Fibroblast of peridontal ligament (primary cell): ENCODE results near the gene GAL3ST3.
"Not testable (repeated sequence)": the region's sequence is repeated elsewhere in the genome, so short reads cannot be mapped to it uniquely, and the experiment has no call there.

Experiments
- DNase-seq: peaks from one replicate; pipeline ENCODE4 v3.0.0-alpha.2; 2010; ENCODE audit errors: extremely low read depth

Gene GAL3ST3, protein sequence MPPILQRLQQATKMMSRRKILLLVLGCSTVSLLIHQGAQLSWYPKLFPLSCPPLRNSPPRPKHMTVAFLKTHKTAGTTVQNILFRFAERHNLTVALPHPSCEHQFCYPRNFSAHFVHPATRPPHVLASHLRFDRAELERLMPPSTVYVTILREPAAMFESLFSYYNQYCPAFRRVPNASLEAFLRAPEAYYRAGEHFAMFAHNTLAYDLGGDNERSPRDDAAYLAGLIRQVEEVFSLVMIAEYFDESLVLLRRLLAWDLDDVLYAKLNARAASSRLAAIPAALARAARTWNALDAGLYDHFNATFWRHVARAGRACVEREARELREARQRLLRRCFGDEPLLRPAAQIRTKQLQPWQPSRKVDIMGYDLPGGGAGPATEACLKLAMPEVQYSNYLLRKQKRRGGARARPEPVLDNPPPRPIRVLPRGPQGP

DNA sequence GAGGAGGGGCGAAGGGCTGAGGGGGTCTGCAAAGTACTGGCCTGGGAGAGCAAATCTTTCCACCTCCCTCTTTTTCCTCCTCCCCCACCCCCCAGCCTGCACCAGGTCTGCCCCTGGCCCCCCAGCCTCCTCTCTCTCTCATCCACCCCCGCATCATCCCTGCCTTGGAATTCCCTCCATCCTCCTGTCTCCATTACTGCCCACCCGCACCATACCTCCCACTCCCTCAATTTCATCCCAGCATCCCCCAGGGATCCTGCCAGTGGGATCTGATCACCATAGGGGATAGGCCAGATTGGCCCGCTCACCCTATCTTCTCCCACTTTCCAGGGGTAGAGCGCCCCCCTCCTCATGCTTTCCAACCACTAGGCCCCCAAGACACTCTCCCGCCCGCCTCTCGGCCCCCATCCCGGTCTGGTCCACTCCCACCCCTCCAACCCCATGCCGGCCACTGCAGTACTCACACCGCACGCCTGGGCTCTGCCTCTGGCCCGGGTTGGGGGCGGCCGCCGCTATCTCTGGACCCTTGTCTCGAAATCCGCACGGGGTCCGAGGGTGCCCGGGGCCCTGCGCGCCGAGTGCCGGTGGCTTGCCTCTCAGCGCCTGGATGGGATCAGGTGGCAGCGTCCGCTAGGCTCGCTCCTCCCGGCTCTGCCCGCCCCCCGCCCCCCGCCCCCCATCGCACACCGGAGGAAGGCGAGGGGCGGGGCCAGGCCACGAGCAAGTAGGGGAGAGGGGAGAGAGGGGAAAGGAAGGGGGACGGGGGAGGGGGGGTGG, at the start of gene GAL3ST3:
GAL3ST3 (minus strand) TSS at position 615 of the 777 bp plus-strand sequence. CDS start 3,746 bp downstream, outside the sequence.
- DNase-seq = no peak

DNA sequence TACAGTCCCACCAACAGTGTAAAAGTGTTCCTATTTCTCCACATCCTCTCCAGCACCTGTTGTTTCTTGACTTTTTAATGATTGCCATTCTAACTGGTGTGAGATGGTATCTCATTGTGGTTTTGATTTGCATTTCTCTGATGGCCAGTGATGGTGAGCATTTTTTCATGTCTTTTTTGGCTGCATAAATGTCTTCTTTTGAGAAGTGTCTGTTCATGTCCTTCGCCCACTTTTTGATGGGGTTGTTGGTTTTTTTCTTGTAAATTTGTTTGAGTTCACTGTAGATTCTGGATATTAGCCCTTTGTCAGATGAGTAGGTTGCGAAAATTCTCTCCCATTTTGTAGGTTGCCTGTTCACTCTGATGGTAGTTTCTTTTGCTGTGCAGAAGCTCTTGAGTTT, 43.2 kb upstream of the GAL3ST3 start:
- not testable (repeated sequence) for DNase-seq

DNA sequence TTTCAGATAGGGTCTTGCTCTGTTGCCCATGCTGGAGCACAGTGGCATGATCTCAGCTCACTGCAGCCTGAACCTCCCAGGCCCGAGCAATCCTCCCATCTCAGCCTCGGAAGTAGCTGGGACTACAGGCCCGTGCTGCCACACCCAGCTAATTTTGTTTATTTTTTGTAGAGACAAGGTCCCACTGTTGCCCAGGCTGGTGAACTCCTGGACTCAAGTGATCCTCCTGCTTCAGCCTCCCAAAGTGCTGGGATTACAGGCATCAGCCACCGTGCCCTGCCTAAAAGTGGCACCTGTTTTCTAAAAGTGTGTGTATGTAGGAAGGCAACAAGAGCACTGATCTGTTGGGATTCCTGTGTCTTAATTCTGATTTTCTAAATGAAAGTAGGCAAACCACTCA, 41.3 kb upstream of the GAL3ST3 start:
- no peak for DNase-seq

DNA sequence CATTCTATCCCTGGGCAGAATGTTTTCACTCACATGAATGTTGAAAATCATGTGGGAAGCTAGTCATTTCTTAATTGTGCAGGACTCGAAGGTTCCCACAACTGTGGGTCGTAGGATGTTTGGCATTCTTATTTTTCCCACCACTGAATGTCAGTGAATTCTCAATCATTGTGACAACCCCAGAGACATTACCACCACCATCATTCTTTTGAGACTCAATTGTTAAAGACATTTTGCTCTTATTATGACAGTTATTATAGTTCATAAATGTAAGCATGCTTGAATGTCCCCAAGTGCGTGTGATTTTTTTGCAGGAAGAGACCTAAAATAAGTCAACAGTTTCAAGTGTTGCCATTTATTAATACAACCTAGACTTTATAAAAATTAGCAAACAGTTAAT, 40.1 kb upstream of the GAL3ST3 start:
- no peak for DNase-seq

DNA sequence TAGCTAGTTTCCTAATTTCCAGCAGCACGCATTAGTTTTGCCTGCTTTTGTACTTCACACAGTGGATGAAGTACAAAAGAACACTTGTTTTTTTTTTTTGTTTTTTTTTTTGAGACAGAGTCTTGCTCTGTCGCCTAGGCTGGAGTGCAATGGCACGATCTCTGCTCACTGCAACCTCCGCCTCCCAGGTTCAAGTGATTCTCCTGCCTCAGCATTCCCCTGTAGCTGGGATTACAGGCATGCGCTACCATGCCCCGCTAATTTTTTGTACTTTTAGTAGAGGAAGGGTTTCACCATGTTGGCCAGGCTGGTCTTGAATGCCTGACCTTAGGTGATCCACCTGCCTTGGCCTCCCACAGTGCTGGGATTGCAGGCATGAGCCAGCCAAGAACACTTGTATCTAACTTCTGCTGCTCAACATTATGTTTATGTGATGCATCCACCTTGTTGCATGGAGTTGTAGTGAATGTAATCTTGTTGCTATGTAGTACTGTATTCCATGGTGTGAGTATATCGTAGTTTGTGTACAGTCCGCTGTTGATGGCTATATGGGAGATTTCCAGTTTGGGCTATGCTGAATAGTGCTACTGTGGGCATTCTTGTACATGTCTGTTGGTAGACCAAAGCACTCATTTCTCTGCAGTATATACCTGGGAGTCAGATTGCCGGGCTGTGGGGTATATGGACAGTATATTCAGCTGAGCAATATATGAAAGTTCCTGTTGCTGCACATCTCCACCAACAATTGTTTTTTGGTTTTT, 38.4 kb upstream of the GAL3ST3 start:
- no peak for DNase-seq

DNA sequence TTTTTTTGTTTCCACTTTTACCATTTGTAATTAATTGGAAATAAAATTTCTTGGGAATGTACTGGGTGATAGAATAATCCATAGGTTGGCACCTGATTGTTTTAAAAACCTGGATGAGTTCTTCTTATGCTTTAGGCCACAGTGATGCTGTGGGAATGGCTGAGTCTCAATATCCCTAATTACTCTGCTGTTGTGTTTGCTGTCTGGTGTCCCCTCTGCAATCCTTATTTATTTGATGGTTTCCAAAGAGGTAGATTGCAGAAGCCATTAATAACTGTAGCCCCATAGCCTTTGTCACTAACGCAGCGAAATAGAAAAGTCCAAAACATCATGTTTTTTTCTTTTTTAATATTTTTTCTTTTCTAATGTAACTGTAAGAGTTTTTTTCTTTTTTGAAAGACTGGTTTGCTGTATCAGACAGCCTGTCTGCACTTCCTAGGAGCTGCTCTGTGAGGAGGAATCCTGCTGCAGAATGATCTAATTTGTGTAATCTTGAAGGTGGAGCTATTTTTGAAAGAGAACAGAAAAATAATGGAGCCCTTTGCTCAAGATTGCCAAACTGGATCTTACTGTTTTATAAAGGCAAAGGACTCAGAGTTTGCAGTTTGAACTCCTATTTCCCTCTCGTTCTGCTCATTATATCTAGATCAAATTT, 36.0 kb upstream of the GAL3ST3 start:
- DNase-seq = peak; percentile 13

DNA sequence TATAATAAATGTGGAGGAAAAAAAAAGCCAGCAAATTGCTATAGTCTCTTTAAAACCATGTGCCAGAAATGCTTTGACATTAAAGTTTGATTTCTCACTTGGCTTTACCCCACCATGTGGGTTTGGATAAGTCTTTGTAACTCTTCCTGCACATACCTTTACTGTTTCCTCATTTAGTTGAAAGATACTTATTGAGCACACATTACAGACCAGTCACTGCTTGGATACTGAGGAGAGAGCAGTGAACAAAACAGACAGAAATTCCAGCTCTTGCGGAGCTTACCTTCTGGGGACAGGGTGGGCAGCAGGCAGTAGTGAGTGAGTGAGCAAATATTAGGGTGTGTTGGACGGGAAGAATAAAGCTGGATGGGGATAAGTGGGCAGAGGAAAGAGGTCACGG, 34.8 kb upstream of the GAL3ST3 start:
- DNase-seq = no peak

DNA sequence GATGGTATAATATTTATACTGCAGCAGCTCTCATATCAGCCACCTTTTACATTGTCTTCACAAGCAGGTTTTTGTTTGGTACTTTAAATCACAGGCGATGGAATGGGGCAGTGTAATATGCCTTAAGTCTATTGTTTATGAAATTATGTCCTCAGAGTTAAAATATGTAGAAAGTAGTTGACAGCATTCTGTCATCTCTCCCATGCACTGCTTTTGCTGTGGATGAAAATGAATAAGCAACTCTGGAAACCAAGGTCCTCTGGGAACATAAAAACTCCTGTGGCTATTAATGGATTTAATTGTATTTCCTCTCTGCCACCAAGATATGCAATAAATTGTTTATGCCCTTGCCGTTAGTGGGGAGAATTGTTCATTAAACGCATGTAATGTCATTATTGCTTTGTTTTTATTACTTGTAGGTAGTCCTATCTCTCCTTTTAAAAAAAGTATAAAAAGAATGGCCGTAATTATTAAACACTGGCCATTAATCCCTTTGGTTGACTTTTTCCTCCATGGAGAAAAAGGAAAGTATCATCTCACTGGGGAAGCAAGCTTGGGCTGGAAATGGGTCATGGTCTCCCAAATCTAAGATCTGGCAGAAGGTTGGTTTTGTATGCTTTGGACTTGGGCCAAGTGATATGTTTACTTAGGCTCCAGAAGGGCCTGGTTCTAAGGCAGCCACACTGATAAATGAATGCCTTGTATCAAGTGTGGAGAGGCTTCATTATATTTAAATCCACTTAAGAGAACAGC, 34.2 kb upstream of the GAL3ST3 start:
- peak; percentile 21 for DNase-seq

DNA sequence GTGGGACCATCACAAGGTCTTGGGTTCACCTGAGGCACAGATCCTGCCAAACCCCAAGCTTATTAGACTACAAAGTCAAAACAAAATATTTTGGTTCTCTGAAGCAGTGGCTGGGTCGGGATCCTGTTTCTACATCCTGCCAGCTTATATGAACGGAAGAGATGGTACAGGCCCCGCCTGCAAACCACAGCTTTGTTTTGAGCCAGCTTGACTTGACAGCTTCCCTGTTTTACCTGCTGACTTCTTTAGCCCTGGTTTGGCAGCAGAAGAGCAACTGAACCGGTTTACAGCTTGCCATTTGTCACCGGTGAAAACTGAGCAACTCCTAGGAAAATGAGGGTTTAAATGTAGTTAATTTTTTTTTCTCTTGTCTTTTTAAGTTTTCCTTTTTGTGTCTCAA, 32.5 kb upstream of the GAL3ST3 start:
- no peak for DNase-seq

DNA sequence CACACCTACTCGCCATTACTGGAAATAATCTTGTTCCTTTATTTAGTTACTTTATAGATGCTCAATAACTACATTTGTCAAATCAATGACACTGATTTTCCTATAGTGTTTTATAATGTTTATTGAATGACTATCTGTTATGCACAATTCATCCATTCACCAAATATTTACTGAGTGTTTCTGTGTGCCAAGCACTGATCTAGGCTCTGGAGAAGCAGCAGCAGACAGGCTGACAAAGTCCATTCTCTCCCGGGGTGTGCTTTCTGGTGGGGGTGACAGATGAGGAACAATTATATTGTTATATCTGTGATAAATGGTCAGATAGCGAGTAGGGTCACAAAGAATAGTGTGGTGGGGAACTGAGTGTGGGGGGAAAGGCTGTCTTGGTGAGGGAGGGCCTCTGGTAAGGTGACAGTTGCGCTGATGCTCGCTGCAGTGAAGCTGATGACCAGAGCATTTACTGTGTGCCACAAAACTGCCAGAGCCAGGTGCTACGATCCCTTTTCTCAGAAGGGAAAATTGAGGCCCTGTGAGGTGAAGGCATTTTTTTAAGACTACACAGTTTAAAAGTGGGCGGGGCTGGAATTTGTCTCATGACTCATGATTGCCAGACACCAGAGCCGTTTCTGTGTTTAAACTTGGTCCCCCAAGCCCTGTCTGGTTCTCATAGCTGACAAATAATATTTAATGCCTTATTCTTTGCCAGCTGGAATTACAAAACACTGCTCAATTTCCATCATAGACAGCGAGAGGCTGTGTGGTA, 31.3 kb upstream of the GAL3ST3 start:
- DNase-seq = peak; percentile 83

DNA sequence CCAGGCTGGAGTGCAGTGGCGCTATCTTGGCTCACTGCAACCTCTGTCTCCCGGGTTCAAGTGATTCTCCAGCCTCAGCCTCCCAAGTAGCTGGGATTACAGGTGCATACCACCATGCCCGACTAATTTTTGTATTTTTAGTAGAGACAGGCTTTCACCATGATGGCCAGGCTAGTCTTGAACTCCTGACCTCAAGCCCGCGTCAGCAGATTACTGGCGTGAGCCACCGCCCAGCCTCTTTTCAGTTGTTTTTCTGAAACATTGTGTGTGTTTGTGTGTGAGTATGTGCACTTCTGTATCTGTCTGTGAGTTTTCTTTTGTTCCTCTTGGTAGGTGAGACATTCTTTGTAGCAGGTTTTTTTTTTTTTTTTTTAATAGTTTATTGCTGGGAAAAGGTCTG, 30.0 kb upstream of the GAL3ST3 start:
- DNase-seq = not testable (repeated sequence)

DNA sequence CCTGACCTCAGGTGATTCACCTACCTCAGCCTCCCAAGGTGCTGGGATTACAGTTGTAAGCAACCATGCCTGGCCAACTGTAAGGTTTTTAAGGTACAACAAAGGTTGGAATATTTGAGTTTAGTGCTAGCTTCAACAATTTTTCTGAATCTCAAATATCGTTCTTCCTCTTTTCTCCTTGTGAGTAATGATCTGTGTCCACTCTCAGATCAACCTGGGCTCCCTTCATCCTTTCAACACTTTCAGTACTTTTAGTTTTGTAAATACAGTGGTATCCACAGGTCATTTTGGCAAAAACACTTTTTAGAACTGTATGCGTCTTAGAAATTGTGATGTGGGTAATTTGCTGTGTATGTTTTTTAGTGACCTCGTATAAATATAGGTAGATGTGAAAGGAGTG, 29.0 kb upstream of the GAL3ST3 start:
- DNase-seq = no peak

DNA sequence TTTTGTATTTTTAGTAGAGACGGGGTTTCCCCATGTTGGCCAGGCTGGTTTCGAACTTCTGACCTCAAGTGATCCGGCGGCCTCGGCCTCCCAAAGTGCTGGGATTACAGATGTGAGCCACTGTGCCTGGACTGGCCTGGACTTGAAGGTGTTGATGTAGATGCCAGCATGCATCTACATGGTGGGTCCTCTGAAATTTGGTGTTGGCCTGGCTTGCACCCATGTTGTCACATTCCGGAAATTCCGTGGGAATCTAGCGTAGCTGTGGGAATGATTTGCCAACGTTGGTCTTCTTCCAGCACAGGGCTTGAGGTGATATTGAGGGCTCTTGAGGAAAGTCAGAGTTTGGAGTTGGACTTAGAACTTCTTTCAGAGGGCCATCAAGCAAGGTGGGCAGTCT, 27.6 kb upstream of the GAL3ST3 start:
- no peak for DNase-seq

DNA sequence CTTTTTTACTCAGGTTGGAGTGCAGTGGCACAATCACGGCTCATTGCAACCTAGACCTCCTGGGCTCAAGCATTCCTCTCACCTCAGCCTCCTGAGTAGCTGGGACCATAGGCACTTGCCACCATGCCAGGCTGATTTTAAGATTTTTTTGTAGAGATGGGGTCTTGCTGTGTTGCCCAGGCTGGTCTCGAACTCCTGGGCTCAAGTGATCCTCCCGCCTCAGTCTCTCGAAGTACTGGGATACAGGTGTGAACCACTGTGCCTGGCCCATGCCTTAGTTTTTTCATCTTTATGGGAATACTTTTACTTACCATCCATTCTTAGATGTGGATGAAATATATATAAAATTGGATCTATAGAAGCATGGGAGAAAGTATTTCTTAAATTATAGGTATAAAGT, 26.3 kb upstream of the GAL3ST3 start:
- DNase-seq = no peak

DNA sequence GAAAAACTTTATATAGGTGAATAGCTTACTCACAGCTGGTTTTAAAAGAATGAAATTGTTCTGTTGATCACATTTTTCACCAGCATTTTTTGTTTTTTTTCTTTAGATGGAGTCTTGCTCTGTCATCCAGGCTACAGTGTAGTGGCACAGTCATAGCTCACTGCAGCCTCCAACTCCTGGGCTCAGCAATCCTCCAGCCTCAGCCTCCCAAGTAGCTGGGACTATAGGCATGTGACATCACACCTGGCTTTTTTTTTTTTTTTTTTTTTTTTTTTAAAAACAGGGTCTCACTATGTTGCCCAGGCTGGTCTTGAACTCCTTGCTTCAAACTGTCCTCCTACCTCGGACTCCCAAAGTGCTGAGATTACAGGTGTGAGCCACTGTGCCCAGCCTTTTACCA, 24.7 kb upstream of the GAL3ST3 start:
- DNase-seq = no peak

DNA sequence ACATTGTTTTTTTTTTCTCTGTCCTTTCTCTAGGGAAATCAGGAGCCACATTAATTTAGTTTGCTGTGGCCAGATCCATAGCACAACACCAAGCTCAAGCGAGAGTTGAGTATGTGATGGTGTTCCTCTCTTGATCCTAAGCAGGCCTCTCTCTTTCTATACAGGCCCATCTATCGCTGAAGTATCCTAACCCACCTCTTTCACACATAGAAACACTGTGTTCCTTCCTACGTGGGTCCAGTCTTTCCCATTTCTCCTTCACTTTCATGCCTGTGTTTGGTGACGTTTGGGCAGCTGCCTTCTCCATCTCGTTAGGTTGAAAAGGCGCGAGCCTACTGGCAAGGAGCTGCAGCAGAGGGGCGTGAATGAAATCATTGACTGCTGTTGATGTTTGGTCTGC, 23.6 kb upstream of the GAL3ST3 start:
- no peak for DNase-seq

DNA sequence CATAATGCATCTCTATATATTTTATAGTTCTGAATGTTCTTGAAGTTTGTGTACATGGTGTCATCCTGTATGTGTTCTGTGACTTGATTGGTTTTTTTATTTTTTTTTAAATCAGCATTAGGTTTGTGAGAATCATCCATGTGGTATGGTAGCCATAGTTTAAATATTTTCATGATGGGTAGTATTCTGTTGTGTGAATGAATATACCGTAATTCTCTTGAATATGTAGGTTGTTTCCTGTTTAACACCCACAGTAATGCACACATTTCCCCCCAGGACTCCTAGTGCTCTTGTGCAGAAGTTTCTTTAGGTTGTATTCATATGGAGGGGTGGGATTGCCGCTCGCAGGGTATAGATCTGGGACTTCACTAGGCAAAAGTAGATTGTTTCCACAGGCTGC, 23.1 kb upstream of the GAL3ST3 start:
- no peak for DNase-seq

DNA sequence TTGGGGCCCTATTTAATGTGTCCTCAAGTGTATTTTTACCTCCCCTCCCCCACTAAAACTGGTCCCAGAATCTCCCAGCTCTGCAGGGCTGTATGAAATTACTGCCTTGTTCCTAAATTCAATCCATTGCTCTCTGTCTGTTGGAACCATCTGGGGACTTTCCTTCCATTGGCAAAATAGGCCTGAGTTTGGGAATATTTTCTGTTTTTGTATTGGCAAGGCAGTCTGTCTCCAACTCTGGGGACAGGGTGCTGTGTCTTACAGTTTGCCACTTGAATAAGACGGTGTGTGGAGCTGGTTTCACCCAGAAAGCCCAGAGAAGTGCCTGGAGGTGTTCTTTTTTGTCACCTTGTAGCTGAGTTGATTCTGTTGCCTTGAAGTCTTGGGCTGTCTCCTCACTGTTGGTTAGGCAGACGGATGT, 22.4 kb upstream of the GAL3ST3 start:
- DNase-seq = peak; percentile 27

DNA sequence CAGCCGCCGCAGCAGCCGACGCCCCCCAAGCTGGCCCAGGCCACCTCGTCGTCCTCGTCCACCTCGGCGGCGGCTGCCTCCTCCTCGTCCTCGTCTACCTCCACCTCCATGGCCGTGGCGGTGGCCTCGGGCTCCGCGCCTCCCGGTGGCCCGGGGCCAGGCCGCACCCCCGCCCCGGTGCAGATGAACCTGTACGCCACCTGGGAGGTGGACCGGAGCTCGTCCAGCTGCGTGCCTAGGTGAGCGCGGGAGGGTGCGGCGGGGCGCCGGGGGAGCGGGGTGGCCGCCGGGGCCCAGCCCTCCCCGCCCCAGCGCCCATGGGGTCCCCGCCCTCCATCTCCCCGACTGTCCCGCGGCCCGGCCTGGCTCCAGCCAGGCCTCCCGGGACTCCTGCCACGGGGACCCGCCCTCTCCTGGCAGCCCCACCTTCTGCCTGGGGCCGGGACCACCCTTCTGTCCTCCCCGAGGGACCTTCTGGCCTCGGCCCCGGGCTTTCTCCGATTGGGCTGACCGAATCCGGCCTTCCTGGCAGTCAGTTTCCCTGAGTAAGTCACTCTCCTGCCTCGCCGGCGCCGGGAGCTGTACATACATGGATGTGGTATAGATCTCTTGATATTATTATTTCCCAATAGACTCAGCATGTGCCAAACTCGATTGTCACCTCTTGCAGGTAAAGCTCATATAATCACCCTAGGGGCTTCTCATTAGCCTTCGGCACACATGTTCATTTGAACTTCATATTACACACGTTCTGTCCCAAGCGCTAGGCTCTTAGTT, 21.8 kb upstream of the GAL3ST3 start:
- peak; percentile 28 for DNase-seq
